Measurements from ENCODE around the gene C10orf90. TPM values are rescaled to one million over a fixed set of nuclear protein-coding genes. Genes with fewer than 3 reads are reported as not detected.

The C10orf90 gene
- total and polyA plus RNA-seq, 2 of the 8 experiments (the other 6 are each of a cell fraction or from before 2014, with no cell fraction given): 0.21 TPM; not detected in 1

DNA sequence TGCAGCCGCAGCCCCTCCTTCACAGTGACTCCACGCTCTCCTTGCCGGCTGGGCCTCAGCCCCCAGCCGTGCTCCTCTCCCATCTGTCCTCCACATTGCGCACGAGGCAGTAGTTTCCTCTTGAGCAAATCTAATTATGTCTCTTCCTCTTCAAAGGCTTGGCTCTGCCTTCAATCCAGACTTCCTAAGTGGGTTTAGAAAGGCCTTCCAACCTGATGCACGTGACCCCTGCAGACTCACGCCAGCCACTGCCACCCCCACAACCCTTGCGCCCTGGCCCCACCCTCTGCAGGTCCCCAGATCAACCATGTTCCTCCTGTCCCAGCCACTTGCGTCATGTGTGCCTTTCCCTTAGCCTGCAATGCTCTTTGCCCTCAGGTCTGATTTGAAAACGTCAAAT, 207.2 kb downstream of the C10orf90 start:
- no peak overlapping the region for H4K8ac ChIP-seq (ENCODE audit: extremely low read depth, insufficient read depth, low read length)
- no peaks in the 10 kb centered on the region for H3K36me3 ChIP-seq (ENCODE audit: control insufficient read depth in 2 of 4, insufficient read depth in 4 of 4, low read length in 3 of 4)
- no peak overlapping the region for H3K9ac ChIP-seq (replicated peaks in 1 of 4; ENCODE audit: extremely low read depth in 1 of 4, low read depth in 3 of 4, low read length in 3 of 4)
- H3K18ac ChIP-seq (ENCODE audit: extremely low read depth, low read length): no peak overlapping the region
- H3K4ac ChIP-seq (replicated peaks; ENCODE audit: insufficient read length, low read depth, low read length): no peak overlapping the region
- no peak overlapping the region for H2BK120ac ChIP-seq (replicated peaks; ENCODE audit: low read depth, low read length)
- no peak overlapping the region for H3K4me3 ChIP-seq (ENCODE audit: extremely low read depth in 1 of 4, insufficient read depth in 2 of 4, low read depth in 3 of 4, low read length in 4 of 4)
- no peak overlapping the region for H2BK12ac ChIP-seq (ENCODE audit: low read depth, low read length)
- WGBS, 2 experiments (ENCODE audit: extremely low coverage in 1 of 2, insufficient coverage in 1 of 2, insufficient read length in 1 of 2, insufficient replicate concordance in 2 of 2, low coverage in 1 of 2, low lambda C conversion rate in 2 of 2, missing lambda C conversion rate in 1 of 2): 86% methylated on average over 11 of the region's 11 CpGs; no CpG with 5 or more reads in 1 of the 2 experiments
- H2BK15ac ChIP-seq (ENCODE audit: low read length): no peak overlapping the region
- no peaks in the 10 kb centered on the region for H3K79me1 ChIP-seq (ENCODE audit: low read depth, low read length)
- H3K23me2 ChIP-seq (ENCODE audit: low read depth, low read length): no peaks in the 10 kb centered on the region
- no peak overlapping the region for H4K5ac ChIP-seq (ENCODE audit: insufficient read length, low read depth, low read length)
- no peak overlapping the region for H3K14ac ChIP-seq (ENCODE audit: insufficient read length)
- H3K27me3 ChIP-seq (replicated peaks in 1 of 4; ENCODE audit: control insufficient read depth in 3 of 4, extremely low read depth in 1 of 4, insufficient read depth in 3 of 4, low read length in 3 of 4): no peaks in the 10 kb centered on the region
- H4K91ac ChIP-seq (replicated peaks; ENCODE audit: insufficient read length, low read length): no peak overlapping the region
- H2BK20ac ChIP-seq (ENCODE audit: low read length): no peak overlapping the region
- no peak overlapping the region for H3K56ac ChIP-seq (replicated peaks; ENCODE audit: insufficient read length, low read depth, low read length)
- no peak overlapping the region for H3K23ac ChIP-seq (ENCODE audit: insufficient read length)
- no peak overlapping the region for H2BK5ac ChIP-seq (ENCODE audit: low read depth, low read length)
- no peak overlapping the region for H2AK5ac ChIP-seq (ENCODE audit: low read depth, low read length)
- POLR2A ChIA-PET (ENCODE audit: partially characterized antibody): no interaction called here
- no peak overlapping the region for H3K27ac ChIP-seq (ENCODE audit: low read depth, low read length)
- H4K20me1 ChIP-seq (replicated peaks in 1 of 2; ENCODE audit: control insufficient read depth in 1 of 2, insufficient read depth in 2 of 2, low read length in 2 of 2): no peaks in the 10 kb centered on the region
- H3K79me2 ChIP-seq (ENCODE audit: control insufficient read depth in 1 of 2, insufficient read depth in 2 of 2, low read length in 2 of 2): no peaks in the 10 kb centered on the region
- H3K9me3 ChIP-seq (ENCODE audit: insufficient read depth in 2 of 2, low read depth in 1 of 2, low read length in 1 of 2): no peaks in the 10 kb centered on the region
- no peak for FAIRE-seq
- H3K4me2 ChIP-seq (ENCODE audit: insufficient read depth in 1 of 2, low read depth in 2 of 2, low read length in 2 of 2): no peak overlapping the region
- DNase-seq (ENCODE audit: low read depth in 1 of 2, low spot score in 2 of 2): no peak
- CTCF ChIA-PET (ENCODE audit: partially characterized antibody): no interaction called here
- H2AFZ ChIP-seq (ENCODE audit: low read length): no peak overlapping the region
- H3K4me1 ChIP-seq (replicated peaks in 1 of 4; ENCODE audit: control insufficient read depth in 3 of 4, insufficient read depth in 4 of 4, low read length in 3 of 4): no peaks in the 10 kb centered on the region
- TF ChIP-seq JUND (IDR thresholded peaks at IDR 0.05; ENCODE audit: low read length) (no peak), RNF2 (IDR thresholded peaks at IDR 0.05; ENCODE audit: borderline replicate concordance, low read depth, low read length, missing control alignments, poor library complexity, severe bottlenecking) (no peak)

All from H1 (cell line).